Loucy (cell line): ENCODE data around the gene ELMO1.

Source experiments
- EZH2phosphoT487 ChIP-seq: fragments of 200-600 bp; IDR thresholded peaks from 2 replicates; pipeline ENCODE4 v1.6.1; 2018; ENCODE audit warnings: antibody characterized with exemption, mild to moderate bottlenecking, moderate library complexity, borderline replicate concordance
- TF ChIP-seq, protein P1 (sequence below): fragments of 200-600 bp; sonication (generic); conservative IDR thresholded peaks from 2 replicates; pipeline ENCODE4 v1.5.1; 2014; ENCODE audit warnings: mild to moderate bottlenecking, antibody characterized with exemption, low read length

DNA sequence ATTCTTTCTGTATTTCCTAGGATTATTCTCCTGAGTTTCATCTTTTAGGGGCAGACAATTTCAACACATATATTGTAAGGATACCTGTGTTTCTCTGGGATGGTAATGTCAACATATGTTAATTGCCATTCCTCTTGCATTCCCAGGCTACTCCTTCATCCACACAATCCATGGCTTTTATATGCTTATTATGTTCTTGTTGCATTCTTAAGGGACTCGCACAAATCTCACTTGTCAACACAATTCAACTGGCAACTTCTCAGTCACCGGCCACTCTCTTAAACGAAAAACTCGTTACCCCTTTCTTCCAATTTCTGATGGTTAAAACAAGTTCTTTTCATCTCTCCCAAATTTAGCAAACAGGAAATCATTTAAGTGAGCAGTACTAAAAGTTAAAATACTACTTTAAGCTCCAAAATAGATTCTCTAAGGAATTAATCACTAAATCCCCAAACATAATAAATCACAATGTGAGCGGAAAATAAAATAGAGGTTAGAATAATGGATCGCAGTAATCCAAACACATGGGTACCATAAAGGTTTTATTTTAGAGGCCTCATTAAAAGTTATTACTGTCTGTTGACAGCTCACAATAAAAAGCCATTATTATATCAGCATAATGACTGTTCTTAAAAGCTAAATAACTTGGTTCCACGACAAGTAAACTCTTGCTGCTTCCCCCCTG, 223.2 kb downstream of the ELMO1 start:
- TF ChIP-seq, protein P1, sequence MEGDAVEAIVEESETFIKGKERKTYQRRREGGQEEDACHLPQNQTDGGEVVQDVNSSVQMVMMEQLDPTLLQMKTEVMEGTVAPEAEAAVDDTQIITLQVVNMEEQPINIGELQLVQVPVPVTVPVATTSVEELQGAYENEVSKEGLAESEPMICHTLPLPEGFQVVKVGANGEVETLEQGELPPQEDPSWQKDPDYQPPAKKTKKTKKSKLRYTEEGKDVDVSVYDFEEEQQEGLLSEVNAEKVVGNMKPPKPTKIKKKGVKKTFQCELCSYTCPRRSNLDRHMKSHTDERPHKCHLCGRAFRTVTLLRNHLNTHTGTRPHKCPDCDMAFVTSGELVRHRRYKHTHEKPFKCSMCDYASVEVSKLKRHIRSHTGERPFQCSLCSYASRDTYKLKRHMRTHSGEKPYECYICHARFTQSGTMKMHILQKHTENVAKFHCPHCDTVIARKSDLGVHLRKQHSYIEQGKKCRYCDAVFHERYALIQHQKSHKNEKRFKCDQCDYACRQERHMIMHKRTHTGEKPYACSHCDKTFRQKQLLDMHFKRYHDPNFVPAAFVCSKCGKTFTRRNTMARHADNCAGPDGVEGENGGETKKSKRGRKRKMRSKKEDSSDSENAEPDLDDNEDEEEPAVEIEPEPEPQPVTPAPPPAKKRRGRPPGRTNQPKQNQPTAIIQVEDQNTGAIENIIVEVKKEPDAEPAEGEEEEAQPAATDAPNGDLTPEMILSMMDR = no peak
- no peak for TF ChIP-seq EZH2phosphoT487
